Body of pancreas (tissue), 4 donors: ENCODE results near the gene GATA5. TPM values are rescaled to one million over a fixed set of nuclear protein-coding genes. Genes with fewer than 3 reads are reported as not detected.

Source experiments
- ATAC-seq: fragments of 150-250 bp; one replicate; pipeline ENCODE4 v1.9.1; 2016
- DNase-seq, 4 donors: peaks; one replicate each; pipeline ENCODE4 v3.0.0-alpha.2; 2019
- H3K27ac ChIP-seq, 4 donors: fragments of 200-600 bp; sonication (generic); 1 replicate in 3 of 4; 2 replicates in 1 of 4; pipeline versions ENCODE4 v1.5.1 to v1.6.1; 2016 to 2019; ENCODE audit warnings: mild to moderate bottlenecking in 1 of 4, mixed read lengths in 1 of 4, moderate library complexity in 1 of 4
- H3K27me3 ChIP-seq, 2 donors: fragments of 200-600 bp; sonication (generic); one replicate each; pipeline ENCODE4 v1.6.0; 2016; ENCODE audit warnings: mild to moderate bottlenecking in 1 of 2
- H3K36me3 ChIP-seq, 2 donors: fragments of 200-600 bp; sonication (generic); replicated peaks in 1 of 2; 2 replicates each; pipeline ENCODE4 v1.5.1; 2016; ENCODE audit warnings: low read depth in 2 of 2; ENCODE audit not compliant: insufficient read depth in 1 of 2
- H3K4me1 ChIP-seq: fragments of 200-600 bp; sonication (generic); one replicate; pipeline ENCODE4 v1.6.0; 2016
- H3K4me3 ChIP-seq, 2 donors: fragments of 200-600 bp; sonication (generic); 1 replicate in 1 of 2; 2 replicates in 1 of 2; pipeline ENCODE4 v1.5.1; 2016 to 2019
- H3K9me3 ChIP-seq, 3 donors: fragments of 200-600 bp; sonication (generic); 1 replicate in 2 of 3; 2 replicates in 1 of 3; pipeline ENCODE4 v1.5.1; 2016
- POLR2A ChIP-seq, 3 donors: fragments of 450-650 bp; IDR thresholded peaks; one replicate each; pipeline ENCODE4 v1.6.1; 2016; ENCODE audit warnings: antibody characterized with exemption in 3 of 3, mild to moderate bottlenecking in 2 of 3
- WGBS, 2 donors: methylation state at CpG; one replicate each; pipeline ENCODE4 v1.1.5; 2017; 5-methylcytosine and 5-hydroxymethylcytosine counted together
- intact Hi-C: fragments of 100-400 bp; cut with DNase I; formaldehyde crosslinking; loops from one replicate; pipeline ENCODE4 v1.15.1; 2023
- total RNA-seq, 2 donors: library from RNA; depleted of rRNA; stranded (reverse); fragments of >200 nt; gene quantifications; one replicate each; pipeline ENCODE4 v1.1.0, GENCODE V29; 2016
- TF ChIP-seq, protein P1 (sequence below), 7 experiments: fragments of 450-650 bp in 4 of 7; fragments of 200-600 bp in 3 of 7; sonication (generic) in 3 of 7; IDR thresholded peaks; one replicate each; pipeline ENCODE4 v1.5.1; 2016 to 2019; ENCODE audit warnings: antibody characterized with exemption in 7 of 7

The GATA5 gene
- total RNA-seq, 2 donors from 2014 or later = not detected

DNA sequence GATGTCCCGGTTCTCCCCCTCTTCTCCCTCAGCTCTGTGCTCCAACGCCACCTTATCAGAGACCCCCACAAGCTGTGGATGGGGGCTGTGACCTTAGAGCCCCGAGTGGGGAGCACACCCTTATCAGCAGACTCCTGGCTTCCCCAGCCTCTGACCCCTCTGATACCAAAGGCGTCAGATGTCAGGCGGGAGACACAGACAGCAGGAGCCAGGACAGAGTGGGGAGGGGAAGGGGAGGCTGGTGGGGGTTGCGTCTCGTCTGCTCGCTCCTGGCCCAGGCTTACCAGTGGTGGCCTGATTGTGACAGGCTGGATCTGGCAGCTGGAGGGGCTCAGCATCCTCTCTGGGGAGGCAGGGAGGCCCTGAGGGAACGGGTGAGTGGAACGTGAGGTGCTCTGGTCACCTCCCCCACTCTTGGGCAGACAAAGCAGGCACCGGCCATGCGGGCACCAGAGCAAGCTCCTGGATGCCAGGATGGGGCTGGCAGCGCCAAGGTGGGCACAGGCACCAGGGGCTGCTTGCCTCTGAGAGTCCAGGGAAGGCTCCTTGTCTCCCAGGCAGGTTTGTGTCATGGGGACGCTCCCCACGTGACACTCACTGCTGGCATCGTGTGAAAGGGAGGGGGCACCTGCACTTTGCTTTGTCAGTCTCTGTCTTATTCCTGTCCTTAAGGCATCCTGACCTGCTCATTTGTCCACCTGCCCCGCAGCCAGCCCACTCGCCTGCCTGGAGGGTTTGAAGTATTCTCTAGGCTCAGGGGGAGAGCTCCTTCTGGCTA, 27.8 kb upstream of the GATA5 start:
- ATAC-seq (no peak), DNase-seq (no peak)
- Histone ChIP-seq H3K27ac (no peak overlapping the region), H3K27me3 (peaks cover 0 to 8% of the 10 kb centered on the region in 2 donors), H3K4me1 (peaks cover 5% of the 10 kb centered on the region), H3K9me3 (no peaks in the 10 kb centered on the region), H3K4me3 (no peak overlapping the region), H3K36me3 (no peaks in the 10 kb centered on the region)
- intact Hi-C loops = loop anchor here (5.0 to 10.0 kb wide), 2 partner anchors 114 to 281 kb away; no protein-coding TSS in a partner anchor
- TF ChIP-seq POLR2A (IDR thresholded peaks at IDR 0.05) = no peak
- TF ChIP-seq, protein P1, sequence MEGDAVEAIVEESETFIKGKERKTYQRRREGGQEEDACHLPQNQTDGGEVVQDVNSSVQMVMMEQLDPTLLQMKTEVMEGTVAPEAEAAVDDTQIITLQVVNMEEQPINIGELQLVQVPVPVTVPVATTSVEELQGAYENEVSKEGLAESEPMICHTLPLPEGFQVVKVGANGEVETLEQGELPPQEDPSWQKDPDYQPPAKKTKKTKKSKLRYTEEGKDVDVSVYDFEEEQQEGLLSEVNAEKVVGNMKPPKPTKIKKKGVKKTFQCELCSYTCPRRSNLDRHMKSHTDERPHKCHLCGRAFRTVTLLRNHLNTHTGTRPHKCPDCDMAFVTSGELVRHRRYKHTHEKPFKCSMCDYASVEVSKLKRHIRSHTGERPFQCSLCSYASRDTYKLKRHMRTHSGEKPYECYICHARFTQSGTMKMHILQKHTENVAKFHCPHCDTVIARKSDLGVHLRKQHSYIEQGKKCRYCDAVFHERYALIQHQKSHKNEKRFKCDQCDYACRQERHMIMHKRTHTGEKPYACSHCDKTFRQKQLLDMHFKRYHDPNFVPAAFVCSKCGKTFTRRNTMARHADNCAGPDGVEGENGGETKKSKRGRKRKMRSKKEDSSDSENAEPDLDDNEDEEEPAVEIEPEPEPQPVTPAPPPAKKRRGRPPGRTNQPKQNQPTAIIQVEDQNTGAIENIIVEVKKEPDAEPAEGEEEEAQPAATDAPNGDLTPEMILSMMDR (IDR thresholded peaks at IDR 0.05) = no peak
- 35 to 46% methylated on average over 14 to 18 of the region's 18 CpGs for WGBS, 2 donors

DNA sequence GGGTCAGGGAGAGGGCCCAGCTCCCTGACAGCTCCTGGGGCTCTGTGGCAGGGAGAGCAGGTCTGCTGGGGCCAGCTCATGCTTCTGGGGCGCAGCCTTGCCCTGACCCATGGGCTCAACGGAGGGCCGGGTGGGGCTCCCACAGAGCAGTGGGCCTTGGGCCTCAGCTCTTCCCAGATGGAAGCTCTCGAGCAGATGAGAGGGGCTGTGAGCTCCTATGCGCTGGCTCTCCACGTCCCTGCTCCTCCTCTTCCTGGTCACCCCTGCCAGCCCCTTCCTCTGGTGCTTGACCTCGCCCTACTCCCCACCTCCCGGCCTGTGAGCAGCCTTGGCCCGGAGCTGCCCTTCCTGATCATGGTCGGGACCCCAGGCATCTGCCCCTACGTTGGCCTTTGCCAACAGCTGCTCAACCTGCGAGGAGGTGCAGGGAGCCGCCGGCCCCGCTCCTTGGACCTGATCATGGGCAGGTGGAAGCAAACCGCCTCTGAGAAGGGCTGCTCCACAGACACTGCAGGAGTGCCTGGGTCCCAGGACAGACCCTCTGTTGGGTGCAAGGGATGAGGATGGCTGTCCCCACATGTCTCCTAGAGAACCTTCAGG, 26.8 kb upstream of the GATA5 start:
- DNase-seq (no peak), ATAC-seq (no peak)
- no peak overlapping the region for H3K27ac ChIP-seq
- H3K9me3 ChIP-seq = no peaks in the 10 kb centered on the region
- TF ChIP-seq, protein P1 (IDR thresholded peaks at IDR 0.05) = no peak
- no peak for TF ChIP-seq POLR2A (IDR thresholded peaks at IDR 0.05)
- WGBS, 2 donors = 73 to 77% methylated on average over 8 to 16 of the region's 16 CpGs
- H3K36me3 ChIP-seq = no peaks in the 10 kb centered on the region
- H3K4me3 ChIP-seq = no peak overlapping the region
- H3K4me1 ChIP-seq = peaks cover 5% of the 10 kb centered on the region
- peaks cover 0 to 8% of the 10 kb centered on the region in 2 donors for H3K27me3 ChIP-seq
- intact Hi-C loops = loop anchor here (5.0 to 10.0 kb wide), 2 partner anchors 115 to 282 kb away; no protein-coding TSS in a partner anchor

DNA sequence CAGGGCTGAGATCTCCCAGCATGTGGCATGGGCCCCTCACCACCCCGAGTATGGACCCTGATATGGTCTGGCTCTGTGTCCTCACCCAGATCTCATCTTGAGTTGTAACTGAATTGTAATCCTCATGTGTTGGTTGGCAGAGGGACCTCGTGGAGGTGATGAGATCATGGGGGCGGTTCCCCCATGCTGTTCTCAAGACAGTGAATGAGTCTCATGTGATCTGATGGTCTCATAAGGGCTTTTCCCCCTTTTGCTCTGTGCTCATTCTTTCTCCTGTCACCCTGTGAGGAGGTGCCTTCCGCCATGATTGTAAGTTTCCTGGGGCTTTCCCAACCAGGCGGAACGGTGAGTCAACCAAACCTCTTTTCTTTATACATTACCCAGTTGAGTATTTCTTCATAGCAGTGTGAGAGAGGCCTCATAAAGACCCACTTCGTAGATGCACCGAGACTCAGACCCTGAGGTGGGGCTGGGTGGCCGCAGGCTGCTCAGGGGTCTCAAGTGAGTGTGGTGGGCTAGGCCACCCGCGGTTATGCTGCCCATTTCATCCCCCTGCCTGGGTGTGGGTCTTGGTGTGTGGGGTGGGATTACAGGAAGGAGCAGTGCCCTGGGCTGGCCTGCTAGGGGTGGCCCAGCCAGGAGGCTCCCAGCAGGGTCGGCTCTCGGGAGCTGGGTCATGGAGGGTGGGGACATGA, 26.2 kb upstream of the GATA5 start:
- Histone ChIP-seq H3K4me3 (no peak overlapping the region), H3K9me3 (no peaks in the 10 kb centered on the region), H3K27me3 (peaks cover 0 to 8% of the 10 kb centered on the region in 2 donors), H3K4me1 (peaks cover 5% of the 10 kb centered on the region), H3K27ac (no peak overlapping the region), H3K36me3 (no peaks in the 10 kb centered on the region)
- no peak for TF ChIP-seq POLR2A (IDR thresholded peaks at IDR 0.05)
- TF ChIP-seq, protein P1 (IDR thresholded peaks at IDR 0.05) = no peak
- DNase-seq (peak in 1 of 4 donors; percentile 16), ATAC-seq (no peak)
- intact Hi-C loops = loop anchor here (5.0 to 10.0 kb wide), 2 partner anchors 115 to 283 kb away; no protein-coding TSS in a partner anchor
- WGBS, 2 donors = 72 to 73% methylated on average over 7 to 13 of the region's 13 CpGs

DNA sequence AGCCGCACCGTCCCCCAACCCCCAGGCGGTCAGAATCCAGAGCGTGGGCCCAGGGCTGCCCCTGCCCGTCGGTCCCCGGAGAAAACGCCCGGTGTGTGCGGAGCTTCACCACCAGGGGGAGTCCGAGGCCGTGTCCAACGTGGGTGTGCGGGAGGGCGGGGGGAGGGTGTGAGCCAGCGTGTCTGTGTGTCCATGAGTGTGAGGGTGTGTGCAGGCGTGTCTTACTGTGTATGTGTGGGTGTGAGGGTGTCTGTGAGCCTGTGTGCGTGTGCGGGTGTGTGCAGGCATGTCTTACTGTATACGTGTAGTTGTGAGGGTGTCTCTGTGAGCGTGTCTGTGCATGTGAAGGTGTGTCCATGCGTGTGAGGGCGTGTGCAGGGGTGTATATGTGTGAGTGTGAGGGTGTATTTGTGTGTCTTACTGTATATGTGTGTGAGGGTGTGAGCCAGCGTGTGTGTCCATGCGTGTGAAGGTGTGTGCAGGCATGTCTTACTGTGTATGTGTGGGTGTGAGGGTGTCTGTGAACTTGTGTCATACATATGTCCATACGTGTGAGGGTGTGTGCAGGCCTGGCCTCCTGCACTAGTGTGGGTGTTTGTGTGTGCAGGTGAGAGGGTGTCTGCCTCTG, 24.6 kb upstream of the GATA5 start:
- no peaks in the 10 kb centered on the region for H3K9me3 ChIP-seq
- H3K27me3 ChIP-seq = peaks cover 0 to 8% of the 10 kb centered on the region in 2 donors
- intact Hi-C loops = loop anchor here (5.0 to 10.0 kb wide), 2 partner anchors 117 to 284 kb away; no protein-coding TSS in a partner anchor
- peaks cover 20% of the 10 kb centered on the region for H3K4me1 ChIP-seq
- TF ChIP-seq, protein P1 (IDR thresholded peaks at IDR 0.05) = peak; percentile 74 to 91 (median 86)
- TF ChIP-seq POLR2A (IDR thresholded peaks at IDR 0.05) = no peak
- H3K36me3 ChIP-seq = no peaks in the 10 kb centered on the region
- ATAC-seq (peak; percentile 80), DNase-seq (peak; percentile 71 to 80 (median 76))
- 19 to 20% methylated on average over 23 to 26 of the region's 26 CpGs for WGBS, 2 donors
- no peak overlapping the region for H3K4me3 ChIP-seq
- H3K27ac ChIP-seq = no peak overlapping the region
